HepG2 (cell line): ENCODE results near the gene DHRS4L2. TPM values are rescaled to one million over a fixed set of nuclear protein-coding genes. Genes with fewer than 3 reads are reported as not detected.

Experiments used
- DZIP1 ChIP-seq: sonication (generic); formaldehyde crosslinking; IDR thresholded peaks from 2 replicates; pipeline ENCODE4 v1.5.0; 2020; ENCODE audit warnings: mild to moderate bottlenecking, missing genetic modification reagents
- FOXP1 ChIP-seq, 2 experiments: fragments of 450-650 bp in 1 of 2; IDR thresholded peaks; 2 replicates each; pipeline ENCODE4 v1.6.1; 2017 to 2018; ENCODE audit warnings: antibody characterized with exemption in 1 of 2
- GZF1 ChIP-seq: sonication (generic); formaldehyde crosslinking; IDR thresholded peaks from 2 replicates; pipeline ENCODE4 v1.5.1; 2020; ENCODE audit warnings: mild to moderate bottlenecking, missing genetic modification reagents
- KDM1A ChIP-seq: IDR thresholded peaks from 2 replicates; pipeline ENCODE4 v1.6.1; 2016; ENCODE audit warnings: missing compliant biosample characterization
- MAFK ChIP-seq, 2 experiments: IDR thresholded peaks in 1 of 2; conservative IDR thresholded peaks in 1 of 2; 2 replicates each; pipeline ENCODE4 v1.6.1; 2011; ENCODE audit warnings: improper control_type of control experiment in 2 of 2, low read length in 2 of 2
- NPAS2 ChIP-seq: sonication (generic); formaldehyde crosslinking; IDR thresholded peaks from 2 replicates; pipeline ENCODE4 v1.8.0; 2022; ENCODE audit warnings: mild to moderate bottlenecking, missing genetic modification reagents, borderline replicate concordance
- RELA ChIP-seq: sonication (generic); formaldehyde crosslinking; IDR thresholded peaks from 2 replicates; pipeline ENCODE4 v1.4.0; 2020; ENCODE audit warnings: missing genetic modification reagents
- SPEN ChIP-seq: sonication (generic); formaldehyde crosslinking; IDR thresholded peaks from 2 replicates; pipeline ENCODE4 v1.5.1; 2020; ENCODE audit warnings: low read depth, mild to moderate bottlenecking, missing genetic modification reagents
- ZNF281 ChIP-seq: sonication (generic); formaldehyde crosslinking; IDR thresholded peaks from 2 replicates; pipeline ENCODE4 v1.4.0; 2020; ENCODE audit warnings: missing genetic modification reagents, borderline replicate concordance
- ZNF589 ChIP-seq: sonication (generic); formaldehyde crosslinking; conservative IDR thresholded peaks from 2 replicates; pipeline ENCODE4 v1.8.0; 2022; ENCODE audit warnings: mild to moderate bottlenecking, moderate library complexity, missing genetic modification reagents
- ZNF605 ChIP-seq: sonication (generic); formaldehyde crosslinking; IDR thresholded peaks from 2 replicates; pipeline ENCODE4 v1.8.0; 2022; ENCODE audit warnings: mild to moderate bottlenecking, missing genetic modification reagents
- ZNF704 ChIP-seq: sonication (generic); formaldehyde crosslinking; IDR thresholded peaks from 2 replicates; pipeline ENCODE4 v1.8.1; 2023; ENCODE audit warnings: mild to moderate bottlenecking, inconsistent platforms, moderate library complexity, missing genetic modification reagents, borderline replicate concordance
- ZNF777 ChIP-seq: sonication (generic); formaldehyde crosslinking; IDR thresholded peaks from 2 replicates; pipeline ENCODE4 v1.4.0; 2020; ENCODE audit warnings: missing genetic modification reagents
- ZNF883 ChIP-seq: sonication (generic); formaldehyde crosslinking; IDR thresholded peaks from 2 replicates; pipeline ENCODE4 v1.5.1; 2020; ENCODE audit warnings: mild to moderate bottlenecking, missing genetic modification reagents; ENCODE audit errors: not compliant biosample characterization
- polyA plus RNA-seq, 8 experiments: library from polyadenylated mRNA; depleted of rRNA in 3 of 8; stranded (reverse) in 7 of 8; unstranded in 1 of 8; fragments of >200 nt; fragmentation: Illumina TruSeq in 4 of 8; extraction: Trizol in 4 of 8; gene quantifications; 2 replicates each; pipeline versions ENCODE4 v1.2.1 to v1.2.3, GENCODE V29; 2011 to 2016; ENCODE audit warnings: low read depth in 4 of 8, missing spikeins in 1 of 8, mixed read lengths in 1 of 8; ENCODE audit not compliant: insufficient read depth in 1 of 8
- total RNA-seq, 5 experiments: library from RNA; depleted of rRNA; stranded (reverse); fragments of >200 nt; fragmentation: Illumina TruSeq; extraction: Trizol; gene quantifications; 2 replicates each; pipeline ENCODE4 v1.2.3, GENCODE V29; 2016; ENCODE audit warnings: low read depth in 1 of 5
- TF ChIP-seq, protein P1 (sequence below): sonication (generic); formaldehyde crosslinking; IDR thresholded peaks from 2 replicates; pipeline ENCODE4 v1.4.0; 2020; ENCODE audit warnings: missing genetic modification reagents

Gene DHRS4L2
- total and polyA plus RNA-seq, 2 of the 13 experiments (the other 11 are each of a cell fraction or from before 2014, with no cell fraction given): 24.7 to 38.2 TPM

DNA sequence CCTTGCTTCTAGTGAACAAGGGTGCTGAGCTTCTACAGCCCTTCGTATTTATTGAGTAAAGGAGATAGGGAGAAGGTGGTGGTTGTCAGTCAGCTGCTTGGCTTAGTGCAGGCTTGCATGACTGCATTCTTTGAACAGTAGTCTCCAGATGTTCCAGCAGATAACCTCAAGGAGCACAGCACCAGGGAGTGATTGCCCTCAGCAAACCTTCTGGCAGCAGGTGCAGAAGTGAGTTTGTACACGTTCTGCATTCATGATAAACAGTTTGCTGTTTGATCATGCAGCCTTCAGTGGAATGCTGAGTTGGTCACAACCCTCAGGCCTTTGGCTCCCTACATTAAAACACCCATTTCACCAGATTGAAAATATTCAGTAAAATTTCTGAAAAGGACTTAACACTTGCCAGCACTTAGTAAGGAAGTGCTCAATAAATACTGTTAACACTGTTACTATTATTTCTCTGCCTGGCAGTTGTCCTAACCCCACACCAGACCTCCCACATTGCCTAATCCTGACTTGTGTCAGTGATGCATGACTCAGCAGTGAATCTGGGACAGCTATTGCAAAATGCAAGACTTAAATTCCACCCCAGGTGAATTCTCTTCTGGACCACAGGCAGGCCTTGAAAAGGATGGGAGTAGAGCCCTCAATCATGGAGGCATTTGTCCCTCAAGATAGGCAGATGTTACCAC lies 44.1 kb downstream of the DHRS4L2 start (continued):
- TF ChIP-seq DZIP1 (CRISPR knock-in tag): no peak
- TF ChIP-seq, protein P1, sequence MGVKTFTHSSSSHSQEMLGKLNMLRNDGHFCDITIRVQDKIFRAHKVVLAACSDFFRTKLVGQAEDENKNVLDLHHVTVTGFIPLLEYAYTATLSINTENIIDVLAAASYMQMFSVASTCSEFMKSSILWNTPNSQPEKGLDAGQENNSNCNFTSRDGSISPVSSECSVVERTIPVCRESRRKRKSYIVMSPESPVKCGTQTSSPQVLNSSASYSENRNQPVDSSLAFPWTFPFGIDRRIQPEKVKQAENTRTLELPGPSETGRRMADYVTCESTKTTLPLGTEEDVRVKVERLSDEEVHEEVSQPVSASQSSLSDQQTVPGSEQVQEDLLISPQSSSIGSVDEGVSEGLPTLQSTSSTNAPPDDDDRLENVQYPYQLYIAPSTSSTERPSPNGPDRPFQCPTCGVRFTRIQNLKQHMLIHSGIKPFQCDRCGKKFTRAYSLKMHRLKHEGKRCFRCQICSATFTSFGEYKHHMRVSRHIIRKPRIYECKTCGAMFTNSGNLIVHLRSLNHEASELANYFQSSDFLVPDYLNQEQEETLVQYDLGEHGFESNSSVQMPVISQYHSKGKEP: no peak
- TF ChIP-seq GZF1 (CRISPR knock-in tag): no peak
- no peak for TF ChIP-seq RELA (CRISPR knock-in tag)
- TF ChIP-seq MAFK (conservative IDR thresholded peaks at IDR 0.05 in 1 of 2, IDR thresholded peaks at IDR 0.05 in 1 of 2; ENCODE audit: low read length in 2 of 2): peak; percentile 89 to 96
- TF ChIP-seq NPAS2: no peak
- TF ChIP-seq ZNF589 (CRISPR knock-in tag): no peak
- TF ChIP-seq ZNF883: no peak
- no peak for TF ChIP-seq ZNF777 (CRISPR knock-in tag)
- peak; percentile 97; the same call in 1 of the 2 replicates for TF ChIP-seq KDM1A (CRISPR knock-in tag)
- peak; percentile 75; the same call in 1 of the 2 replicates for TF ChIP-seq ZNF281 (CRISPR knock-in tag)
- TF ChIP-seq ZNF704: no peak
- no peak for TF ChIP-seq SPEN (CRISPR knock-in tag)
- no peak for TF ChIP-seq FOXP1 (IDR thresholded peaks at IDR 0.05)
- TF ChIP-seq FOXP1 (CRISPR knock-in tag; IDR thresholded peaks at IDR 0.05): peak; percentile 72
- peak; percentile 35; the same call in 1 of the 2 replicates for TF ChIP-seq ZNF605
